Sigmoid colon (tissue), 7 donors: ENCODE measurements around the gene KIAA0232. TPM values are rescaled to one million over a fixed set of nuclear protein-coding genes. Genes with fewer than 3 reads are reported as not detected.

Experiments used
- DNase-seq: peaks from one replicate; pipeline ENCODE4 v3.0.0-alpha.2; 2019
- H3K27ac ChIP-seq, 4 donors: fragments of 200-600 bp; sonication (generic); one replicate each; pipeline ENCODE4 v1.5.1; 2016 to 2019; ENCODE audit warnings: mild to moderate bottlenecking in 1 of 4
- H3K27me3 ChIP-seq, 3 donors: fragments of 200-600 bp; sonication (generic); one replicate each; pipeline ENCODE4 v1.5.1; 2019; ENCODE audit warnings: mild to moderate bottlenecking in 1 of 3
- H3K36me3 ChIP-seq, 4 donors: fragments of 200-600 bp; sonication (generic); one replicate each; pipeline ENCODE4 v1.5.1; 2016 to 2019
- H3K4me1 ChIP-seq, 4 donors: fragments of 200-600 bp; sonication (generic); one replicate each; pipeline ENCODE4 v1.5.1; 2017 to 2019
- H3K4me3 ChIP-seq, 4 donors: fragments of 200-600 bp; sonication (generic); one replicate each; pipeline ENCODE4 v1.5.1; 2017 to 2019; ENCODE audit warnings: mild to moderate bottlenecking in 2 of 4, moderate library complexity in 1 of 4
- H3K9me3 ChIP-seq, 4 donors: fragments of 200-600 bp in 3 of 4; sonication (generic) in 3 of 4; one replicate each; pipeline versions ENCODE4 v1.5.1 to v1.6.1; 2013 to 2019
- CTCF ChIP-seq, 4 experiments: fragments of 450-650 bp in 3 of 4; fragments of 200-600 bp in 1 of 4; IDR thresholded peaks; one replicate each; pipeline ENCODE4 v1.5.1; 2016 to 2019; ENCODE audit warnings: antibody characterized with exemption in 4 of 4, mild to moderate bottlenecking in 3 of 4, moderate library complexity in 2 of 4
- EP300 ChIP-seq, 4 donors: sonication (generic); formaldehyde crosslinking; IDR thresholded peaks; one replicate each; pipeline ENCODE4 v1.6.1; 2017; ENCODE audit warnings: antibody characterized with exemption in 4 of 4
- POLR2A ChIP-seq, 2 donors: fragments of 450-650 bp; IDR thresholded peaks; one replicate each; pipeline ENCODE4 v1.6.1; 2016; ENCODE audit warnings: antibody characterized with exemption in 2 of 2, mild to moderate bottlenecking in 2 of 2, moderate library complexity in 2 of 2
- POLR2AphosphoS5 ChIP-seq, 4 donors: sonication (generic); formaldehyde crosslinking; IDR thresholded peaks; one replicate each; pipeline ENCODE4 v1.6.1; 2017; ENCODE audit warnings: antibody characterized with exemption in 4 of 4
- WGBS, 2 donors: extraction: QIAGEN DNeasy Blood & Tissue Kit; methylation state at CpG; one replicate each; pipeline ENCODE4 v1.1.7; 2013; 5-methylcytosine and 5-hydroxymethylcytosine counted together
- intact Hi-C: fragments of 100-400 bp; cut with DNase I; formaldehyde crosslinking; loops from one replicate; pipeline ENCODE4 v1.15.1; 2023
- polyA plus RNA-seq, 3 donors: library from polyadenylated mRNA; stranded (reverse); fragments of 200-250 nt; gene quantifications; one replicate each; pipeline ENCODE4 v1.2.3, GENCODE V29; 2013
- total RNA-seq, 4 donors: library from RNA; depleted of rRNA; stranded (reverse); fragments of >200 nt; gene quantifications; one replicate each; pipeline ENCODE4 v1.1.0, GENCODE V29; 2016
- donor health status: healthy with polysubstance abuse.
- donor health status: Bipolar disorder and iron deficiency.
- donor health status: healthy.

KIAA0232 gene
- total and polyA plus RNA-seq, 7 donors, result 7.8 to 67.9 (median 23.8) TPM

GRCh38 chr4:6847178-6847577 lies 64.7 kb downstream of the KIAA0232 start:
- no peak overlapping the region for H3K4me3 ChIP-seq
- H3K9me3 ChIP-seq, result no peaks in the 10 kb centered on the region
- 46 to 47% methylated on average over 2 of the region's 2 CpGs for WGBS, 2 donors
- H3K27me3 ChIP-seq, result no peaks in the 10 kb centered on the region
- no peak for DNase-seq
- TF ChIP-seq POLR2A (IDR thresholded peaks at IDR 0.05) (no peak), CTCF (IDR thresholded peaks at IDR 0.05) (no peak), POLR2AphosphoS5 (IDR thresholded peaks at IDR 0.05) (no peak), EP300 (IDR thresholded peaks at IDR 0.05) (no peak)
- H3K36me3 ChIP-seq, result peaks cover 0 to 30% (median 6%) of the 10 kb centered on the region in 4 donors
- no peak overlapping the region for H3K27ac ChIP-seq
- intact Hi-C loops, result no loop called here
- peaks cover 0 to 24% (median 10%) of the 10 kb centered on the region in 4 donors for H3K4me1 ChIP-seq

DNA sequence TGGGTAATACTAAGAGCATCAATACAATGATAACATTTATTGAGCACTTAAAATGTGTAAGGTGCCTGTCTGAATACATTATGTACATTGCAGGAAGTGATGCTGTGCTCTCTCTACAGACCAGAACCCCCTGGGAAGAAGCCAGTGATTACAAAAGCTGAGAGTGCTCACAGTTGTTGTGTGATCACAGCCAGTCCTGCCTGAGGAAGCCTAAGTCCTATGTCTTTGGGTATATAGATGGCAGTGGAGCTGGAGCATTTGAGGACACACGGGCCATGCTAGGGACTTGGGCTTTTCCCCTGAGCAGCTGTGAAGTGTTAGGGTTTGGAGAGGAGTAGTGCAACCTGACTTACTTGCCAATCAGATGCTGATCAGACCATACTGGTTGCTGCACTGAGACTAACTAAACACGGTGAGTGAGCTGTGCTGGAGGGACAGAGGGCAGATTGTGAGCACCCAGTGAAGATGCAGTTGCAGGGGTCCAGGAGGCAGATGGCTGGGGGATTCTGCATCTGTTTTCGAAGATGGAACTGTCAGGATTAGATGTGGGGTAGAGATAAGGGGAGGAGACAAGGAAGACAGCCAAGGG lies 66.3 kb downstream of the KIAA0232 start:
- 94 to 98% methylated on average over 3 of the region's 3 CpGs for WGBS, 2 donors
- Histone ChIP-seq H3K27me3 (no peaks in the 10 kb centered on the region), H3K27ac (no peak overlapping the region), H3K4me1 (peaks cover 0 to 24% (median 10%) of the 10 kb centered on the region in 4 donors), H3K4me3 (no peak overlapping the region), H3K9me3 (peaks cover 0 to 3% (median 0%) of the 10 kb centered on the region in 4 donors), H3K36me3 (peaks cover 0 to 32% (median 4%) of the 10 kb centered on the region in 4 donors)
- TF ChIP-seq POLR2AphosphoS5 (IDR thresholded peaks at IDR 0.05), result no peak
- TF ChIP-seq EP300 (IDR thresholded peaks at IDR 0.05), result no peak
- no peak for TF ChIP-seq CTCF (IDR thresholded peaks at IDR 0.05)
- TF ChIP-seq POLR2A (IDR thresholded peaks at IDR 0.05), result no peak
- intact Hi-C loops, result no loop called here
- DNase-seq, result no peak

- Histone ChIP-seq H3K27ac (no peak overlapping the region), H3K4me1 (peaks cover 0 to 24% (median 10%) of the 10 kb centered on the region in 4 donors), H3K4me3 (no peak overlapping the region), H3K36me3 (peaks cover 0 to 30% (median 4%) of the 10 kb centered on the region in 4 donors), H3K9me3 (peaks cover 0 to 3% (median 0%) of the 10 kb centered on the region in 4 donors), H3K27me3 (no peaks in the 10 kb centered on the region)
- intact Hi-C loops, result no loop called here
- TF ChIP-seq POLR2AphosphoS5 (IDR thresholded peaks at IDR 0.05) (no peak), POLR2A (IDR thresholded peaks at IDR 0.05) (no peak), CTCF (IDR thresholded peaks at IDR 0.05) (no peak), EP300 (IDR thresholded peaks at IDR 0.05) (no peak)
- 97 to 99% methylated on average over 4 of the region's 4 CpGs for WGBS, 2 donors
- DNase-seq, result no peak
These were observed 67.2 kb downstream of the KIAA0232 start for GRCh38 chr4:6849691-6850090.

DNA sequence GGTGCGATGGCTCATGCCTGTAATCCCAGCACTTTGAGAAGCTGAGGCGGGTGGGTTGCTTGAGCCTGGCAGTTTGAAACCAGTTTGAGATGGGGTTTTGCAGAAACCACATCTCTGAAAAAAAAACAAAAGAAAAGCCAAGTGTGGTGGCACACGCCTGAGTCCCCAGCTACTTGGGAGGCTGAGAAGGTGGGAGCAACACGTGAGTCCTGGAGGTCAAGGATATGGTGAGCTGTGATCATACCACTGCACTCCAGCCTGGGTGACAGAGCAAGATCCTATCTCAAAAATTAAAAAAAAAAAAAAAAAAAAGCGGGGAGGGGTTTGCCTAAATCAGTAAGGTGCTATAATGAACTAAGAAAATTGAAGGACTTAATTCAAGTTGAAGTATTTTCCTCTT lies 68.9 kb downstream of the KIAA0232 start:
- DNase-seq, result no peak
- TF ChIP-seq POLR2A (IDR thresholded peaks at IDR 0.05) (no peak), EP300 (IDR thresholded peaks at IDR 0.05) (no peak), POLR2AphosphoS5 (IDR thresholded peaks at IDR 0.05) (no peak)
- no peaks in the 10 kb centered on the region for H3K27me3 ChIP-seq
- no peak overlapping the region for H3K4me3 ChIP-seq
- H3K4me1 ChIP-seq, result peaks cover 0 to 36% (median 24%) of the 10 kb centered on the region in 4 donors
- intact Hi-C loops, result no loop called here
- H3K9me3 ChIP-seq, result peaks cover 0 to 3% (median 0%) of the 10 kb centered on the region in 4 donors
- H3K36me3 ChIP-seq, result peaks cover 0 to 21% (median 1%) of the 10 kb centered on the region in 4 donors
- H3K27ac ChIP-seq, result no peak overlapping the region
- 98 to 99% methylated on average over 5 of the region's 5 CpGs for WGBS, 2 donors

DNA sequence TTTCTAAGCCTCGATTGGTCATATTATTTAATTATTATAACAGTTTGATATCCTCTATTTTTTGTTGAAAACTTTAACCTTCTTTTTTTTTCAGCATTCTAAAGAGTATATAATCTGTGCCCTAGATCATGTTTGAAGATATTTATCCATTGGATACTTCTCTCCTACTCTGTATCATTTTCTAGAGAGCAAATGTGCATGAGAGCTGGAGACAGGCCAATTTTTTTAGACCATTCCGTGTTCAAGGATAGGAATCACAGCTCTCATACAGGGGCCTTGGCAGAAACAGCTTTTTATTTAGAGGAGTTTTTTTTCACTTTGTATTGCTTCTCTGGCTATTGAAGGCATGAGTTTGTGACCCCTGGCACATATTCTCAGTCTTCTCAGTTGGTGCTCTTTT lies 69.4 kb downstream of the KIAA0232 start:
- DNase-seq, result no peak
- intact Hi-C loops, result no loop called here
- Histone ChIP-seq H3K4me3 (no peak overlapping the region), H3K27me3 (no peaks in the 10 kb centered on the region), H3K27ac (no peak overlapping the region), H3K4me1 (peaks cover 0 to 41% (median 27%) of the 10 kb centered on the region in 4 donors), H3K9me3 (peaks cover 0 to 3% (median 0%) of the 10 kb centered on the region in 4 donors), H3K36me3 (peaks cover 0 to 21% (median 1%) of the 10 kb centered on the region in 4 donors)
- WGBS, 2 donors, result 93 to 95% methylated on average over 2 of the region's 2 CpGs
- TF ChIP-seq POLR2A (IDR thresholded peaks at IDR 0.05) (no peak), CTCF (IDR thresholded peaks at IDR 0.05) (no peak), EP300 (IDR thresholded peaks at IDR 0.05) (no peak), POLR2AphosphoS5 (IDR thresholded peaks at IDR 0.05) (no peak)
